Spleen (tissue), 7 donors: Measurements from ENCODE around the gene ZFC3H1.

ENCODE experiments used
- POLR2A ChIP-seq, 3 donors: fragments of 450-650 bp; IDR thresholded peaks; one replicate each; pipeline ENCODE4 v1.5.1; 2017; ENCODE audit warnings: antibody characterized with exemption in 3 of 3, mild to moderate bottlenecking in 1 of 3
- POLR2AphosphoS5 ChIP-seq, 3 donors: sonication (generic); formaldehyde crosslinking; IDR thresholded peaks; one replicate each; pipeline ENCODE4 v1.5.1; 2017; ENCODE audit warnings: antibody characterized with exemption in 3 of 3
- TF ChIP-seq, protein P1 (sequence below), 11 experiments: fragments of 200-600 bp in 7 of 11; fragments of 450-650 bp in 4 of 11; sonication (generic) in 4 of 11; IDR thresholded peaks in 8 of 11; conservative IDR thresholded peaks in 3 of 11; 1 replicate in 7 of 11; 2 replicates in 4 of 11; pipeline versions ENCODE4 v1.4.0 to v1.8.0; 2016 to 2021; ENCODE audit warnings: antibody characterized with exemption in 11 of 11, inconsistent platforms in 4 of 11, mild to moderate bottlenecking in 1 of 11
- donor health status: DM: no; HTN: no; CAD: no; lungs with moderate emphysema.
- donor health status: DM: no; HTN: no; CAD: no.
- donor health status: DM: no; HTN: no; CAD: no.

DNA sequence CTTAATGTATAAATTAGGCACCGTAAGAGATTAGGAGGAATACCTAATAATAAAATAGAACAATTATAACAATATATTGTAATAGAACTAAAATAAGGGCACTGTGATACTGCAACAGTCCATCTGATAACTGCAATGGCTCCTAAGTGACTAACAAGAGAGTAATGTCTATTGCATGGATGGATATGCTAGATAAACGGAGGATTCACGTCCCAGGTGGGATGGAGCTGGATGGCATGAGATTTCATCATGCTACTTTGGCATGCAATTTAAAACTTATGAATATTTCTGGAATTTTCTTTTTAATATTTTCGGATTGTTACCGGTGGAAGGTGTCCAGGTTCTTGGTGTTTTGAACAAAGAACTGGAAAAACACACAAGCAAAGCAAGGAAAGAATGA, 20.0 kb upstream of the ZFC3H1 start:
- TF ChIP-seq, protein P1, sequence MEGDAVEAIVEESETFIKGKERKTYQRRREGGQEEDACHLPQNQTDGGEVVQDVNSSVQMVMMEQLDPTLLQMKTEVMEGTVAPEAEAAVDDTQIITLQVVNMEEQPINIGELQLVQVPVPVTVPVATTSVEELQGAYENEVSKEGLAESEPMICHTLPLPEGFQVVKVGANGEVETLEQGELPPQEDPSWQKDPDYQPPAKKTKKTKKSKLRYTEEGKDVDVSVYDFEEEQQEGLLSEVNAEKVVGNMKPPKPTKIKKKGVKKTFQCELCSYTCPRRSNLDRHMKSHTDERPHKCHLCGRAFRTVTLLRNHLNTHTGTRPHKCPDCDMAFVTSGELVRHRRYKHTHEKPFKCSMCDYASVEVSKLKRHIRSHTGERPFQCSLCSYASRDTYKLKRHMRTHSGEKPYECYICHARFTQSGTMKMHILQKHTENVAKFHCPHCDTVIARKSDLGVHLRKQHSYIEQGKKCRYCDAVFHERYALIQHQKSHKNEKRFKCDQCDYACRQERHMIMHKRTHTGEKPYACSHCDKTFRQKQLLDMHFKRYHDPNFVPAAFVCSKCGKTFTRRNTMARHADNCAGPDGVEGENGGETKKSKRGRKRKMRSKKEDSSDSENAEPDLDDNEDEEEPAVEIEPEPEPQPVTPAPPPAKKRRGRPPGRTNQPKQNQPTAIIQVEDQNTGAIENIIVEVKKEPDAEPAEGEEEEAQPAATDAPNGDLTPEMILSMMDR (IDR thresholded peaks at IDR 0.05 in 8 of 11, conservative IDR thresholded peaks at IDR 0.05 in 3 of 11) = no peak
- TF ChIP-seq POLR2A (IDR thresholded peaks at IDR 0.05) = no peak
- TF ChIP-seq POLR2AphosphoS5 (IDR thresholded peaks at IDR 0.05) = no peak
